Measurements from ENCODE around the gene ARHGEF11. TPM values are rescaled to one million over a fixed set of nuclear protein-coding genes. Genes with fewer than 3 reads are reported as not detected.
A peak's percentile ranks its signal among the peaks of the same experiment; 100 is the strongest.

ARHGEF11 gene
- total RNA-seq, 2 experiments from 2014 or later, result 1.4 to 1.8 TPM

GRCh38 chr1:156963621-156964020 lies 81.9 kb downstream of the ARHGEF11 start:
- Mint-ChIP-seq H3K4me1 (ENCODE audit: low read depth) (peaks cover 22% of the 10 kb centered on the region), H3K4me3 (peak overlapping the region; percentile 58), H3K9me3 (no peaks in the 10 kb centered on the region), H3K36me3 (ENCODE audit: low read depth) (no peaks in the 10 kb centered on the region), H3K27me3 (no peaks in the 10 kb centered on the region), H3K27ac (peak overlapping the region; percentile 74)
- ChIA-PET POLR2A (interaction anchor here (0.6 to 1.0 kb wide), 2 partner anchors 10 to 162 kb away, joined by 3 to 4 read pairs; no protein-coding TSS in a partner anchor), CTCF (interaction anchor here (1.4 kb wide), 1 partner anchor 37 kb away, joined by 3 read pairs; no protein-coding TSS in a partner anchor)
- peak; percentile 82 for ATAC-seq
- TF ChIP-seq, protein P1, sequence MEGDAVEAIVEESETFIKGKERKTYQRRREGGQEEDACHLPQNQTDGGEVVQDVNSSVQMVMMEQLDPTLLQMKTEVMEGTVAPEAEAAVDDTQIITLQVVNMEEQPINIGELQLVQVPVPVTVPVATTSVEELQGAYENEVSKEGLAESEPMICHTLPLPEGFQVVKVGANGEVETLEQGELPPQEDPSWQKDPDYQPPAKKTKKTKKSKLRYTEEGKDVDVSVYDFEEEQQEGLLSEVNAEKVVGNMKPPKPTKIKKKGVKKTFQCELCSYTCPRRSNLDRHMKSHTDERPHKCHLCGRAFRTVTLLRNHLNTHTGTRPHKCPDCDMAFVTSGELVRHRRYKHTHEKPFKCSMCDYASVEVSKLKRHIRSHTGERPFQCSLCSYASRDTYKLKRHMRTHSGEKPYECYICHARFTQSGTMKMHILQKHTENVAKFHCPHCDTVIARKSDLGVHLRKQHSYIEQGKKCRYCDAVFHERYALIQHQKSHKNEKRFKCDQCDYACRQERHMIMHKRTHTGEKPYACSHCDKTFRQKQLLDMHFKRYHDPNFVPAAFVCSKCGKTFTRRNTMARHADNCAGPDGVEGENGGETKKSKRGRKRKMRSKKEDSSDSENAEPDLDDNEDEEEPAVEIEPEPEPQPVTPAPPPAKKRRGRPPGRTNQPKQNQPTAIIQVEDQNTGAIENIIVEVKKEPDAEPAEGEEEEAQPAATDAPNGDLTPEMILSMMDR (IDR thresholded peaks at IDR 0.05), result no peak
- peak; percentile 59 for DNase-seq
- intact Hi-C loops (cut with micrococcal nuclease), result no loop called here

DNA sequence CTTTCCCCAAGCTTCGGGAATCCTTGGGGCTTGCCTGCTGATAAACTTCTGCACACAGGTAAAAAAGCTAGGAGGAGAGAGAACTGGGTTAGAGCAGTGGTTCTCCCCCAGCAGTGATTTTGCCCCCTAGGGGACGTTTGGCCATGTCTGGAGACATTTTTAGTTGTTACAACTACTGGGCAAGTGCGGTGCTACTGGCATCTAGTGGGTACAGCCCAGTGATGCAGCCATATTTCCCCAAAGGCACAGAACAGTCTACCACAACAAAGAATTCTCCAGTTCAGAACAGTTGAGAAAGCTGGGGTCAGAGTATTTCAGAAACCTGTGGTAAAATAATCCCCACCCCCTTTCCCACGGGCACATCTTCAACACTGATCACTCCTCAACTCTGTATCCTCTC lies 83.8 kb downstream of the ARHGEF11 start:
- Mint-ChIP-seq H3K36me3 (ENCODE audit: low read depth) (no peaks in the 10 kb centered on the region), H3K27me3 (no peaks in the 10 kb centered on the region), H3K9me3 (no peaks in the 10 kb centered on the region), H3K27ac (no peak overlapping the region), H3K4me1 (ENCODE audit: low read depth) (peaks cover 22% of the 10 kb centered on the region), H3K4me3 (no peak overlapping the region)
- intact Hi-C loops (cut with micrococcal nuclease), result no loop called here
- TF ChIP-seq, protein P1 (IDR thresholded peaks at IDR 0.05), result peak; percentile 68
- DNase-seq (peak; percentile 64), ATAC-seq (peak; percentile 79)
- ChIA-PET CTCF (interaction anchor here (0.8 to 2.2 kb wide), 10 partner anchors 9 to 334 kb away, joined by 3 to 10 read pairs (median 4); partner anchors contain the start of gene PEAR1), POLR2A (interaction anchor here (3.8 kb wide), 1 partner anchor 12 kb away, joined by 12 read pairs; no protein-coding TSS in a partner anchor)

GRCh38 chr1:156959925-156960324 lies 85.6 kb downstream of the ARHGEF11 start:
- ChIA-PET CTCF (interaction anchor here (0.8 to 2.2 kb wide), 6 partner anchors 10 to 270 kb away, joined by 3 to 10 read pairs (median 4); partner anchors contain the start of gene PEAR1), POLR2A (interaction anchor here (3.8 kb wide), 1 partner anchor 10 kb away, joined by 12 read pairs; no protein-coding TSS in a partner anchor)
- Mint-ChIP-seq H3K9me3 (no peaks in the 10 kb centered on the region), H3K27ac (no peak overlapping the region), H3K4me1 (ENCODE audit: low read depth) (peaks cover 22% of the 10 kb centered on the region), H3K27me3 (no peaks in the 10 kb centered on the region), H3K4me3 (no peak overlapping the region), H3K36me3 (ENCODE audit: low read depth) (no peaks in the 10 kb centered on the region)
- TF ChIP-seq, protein P1 (IDR thresholded peaks at IDR 0.05), result no peak
- intact Hi-C loops (cut with micrococcal nuclease), result no loop called here
- no peak for DNase-seq
- no peak for ATAC-seq

GRCh38 chr1:156959414-156959813 lies 86.1 kb downstream of the ARHGEF11 start:
- H3K9me3 Mint-ChIP-seq, result no peaks in the 10 kb centered on the region
- no peak overlapping the region for H3K4me3 Mint-ChIP-seq
- CTCF ChIA-PET, result interaction anchor here (0.8 to 2.2 kb wide), 5 partner anchors 10 to 269 kb away, joined by 3 to 10 read pairs (median 3); no protein-coding TSS in a partner anchor
- intact Hi-C loops (cut with micrococcal nuclease), result no loop called here
- no peak for ATAC-seq
- no peaks in the 10 kb centered on the region for H3K36me3 Mint-ChIP-seq (ENCODE audit: low read depth)
- H3K4me1 Mint-ChIP-seq (ENCODE audit: low read depth), result peaks cover 22% of the 10 kb centered on the region
- H3K27ac Mint-ChIP-seq, result no peak overlapping the region
- DNase-seq, result no peak
- POLR2A ChIA-PET, result interaction anchor here (3.8 kb wide), 1 partner anchor 10 kb away, joined by 12 read pairs; no protein-coding TSS in a partner anchor
- no peaks in the 10 kb centered on the region for H3K27me3 Mint-ChIP-seq
- TF ChIP-seq, protein P1 (IDR thresholded peaks at IDR 0.05), result no peak

DNA sequence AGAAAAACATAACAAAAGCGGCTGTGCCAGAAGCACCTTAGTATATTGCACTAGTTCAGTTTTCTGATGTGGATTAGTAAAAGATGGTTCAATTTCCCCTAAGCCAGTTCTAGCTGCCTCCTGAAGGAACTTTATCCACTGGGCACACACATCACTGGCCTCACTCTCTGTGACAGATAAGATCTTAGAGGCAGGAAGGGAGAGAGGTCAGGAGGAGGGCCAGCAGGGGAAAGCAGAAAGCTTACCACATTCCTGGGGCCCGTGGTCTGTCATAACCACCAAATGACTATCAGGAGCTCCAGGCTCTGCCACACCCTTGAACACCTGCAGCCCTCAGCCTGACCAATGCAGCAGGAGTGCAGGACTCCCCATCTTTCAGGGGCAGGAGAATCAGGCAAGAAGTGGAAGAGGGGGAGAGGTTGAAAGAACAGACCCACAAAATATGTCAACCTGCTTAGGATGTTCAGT lies 87.3 kb downstream of the ARHGEF11 start:
- POLR2A ChIA-PET, result interaction anchor here (3.8 kb wide), 1 partner anchor 9 kb away, joined by 12 read pairs; no protein-coding TSS in a partner anchor
- H3K4me3 Mint-ChIP-seq, result no peak overlapping the region
- intact Hi-C loops (cut with micrococcal nuclease), result no loop called here
- TF ChIP-seq, protein P1 (IDR thresholded peaks at IDR 0.05), result no peak
- DNase-seq (no peak), ATAC-seq (no peak)
- no peaks in the 10 kb centered on the region for H3K27me3 Mint-ChIP-seq
- H3K9me3 Mint-ChIP-seq, result no peaks in the 10 kb centered on the region
- CTCF ChIA-PET, result interaction anchor here (0.8 to 1.9 kb wide), 2 partner anchors 10 to 12 kb away, joined by 3 to 4 read pairs; no protein-coding TSS in a partner anchor
- H3K36me3 Mint-ChIP-seq (ENCODE audit: low read depth), result no peaks in the 10 kb centered on the region
- H3K4me1 Mint-ChIP-seq (ENCODE audit: low read depth), result peaks cover 14% of the 10 kb centered on the region
- no peak overlapping the region for H3K27ac Mint-ChIP-seq

Data from activated CD8-positive, alpha-beta T cell treated with anti-CD3 and anti-CD28 coated beads for 36 hours (primary cell).